Mucosa of stomach (tissue), 1 donor: Measurements from ENCODE around the gene COTL1.
"Not testable (repeated sequence)": the region's sequence is repeated elsewhere in the genome, so short reads cannot be mapped to it uniquely, and the experiment has no call there.

Experiments
- H3K27me3 ChIP-seq: one replicate; pipeline ENCODE4 v1.7.0; 2013; ENCODE audit warnings: mild to moderate bottlenecking, low read length; ENCODE audit not compliant: control insufficient read depth, insufficient read depth
- H3K36me3 ChIP-seq: one replicate; pipeline ENCODE4 v1.7.0; 2013; ENCODE audit warnings: low read length; ENCODE audit not compliant: control insufficient read depth, insufficient read depth
- H3K4me1 ChIP-seq: one replicate; pipeline ENCODE4 v1.7.0; 2013; ENCODE audit warnings: mild to moderate bottlenecking, low read length; ENCODE audit not compliant: control insufficient read depth, insufficient read depth
- H3K4me3 ChIP-seq: one replicate; pipeline ENCODE4 v1.7.0; 2013; ENCODE audit warnings: low read length
- H3K9ac ChIP-seq: one replicate; pipeline ENCODE4 v1.7.0; 2013; ENCODE audit warnings: mild to moderate bottlenecking, low read length, moderate library complexity
- H3K9me3 ChIP-seq: one replicate; pipeline ENCODE4 v1.7.0; 2013; ENCODE audit warnings: mild to moderate bottlenecking, low read length, moderate library complexity; ENCODE audit not compliant: control insufficient read depth
- donor health status: Pancreatic carcinoma.

The COTL1 gene

GRCh38 chr16:84520725-84521496, 97.0 kb downstream of the COTL1 start:
- Histone ChIP-seq H3K27me3 (no peaks in the 10 kb centered on the region), H3K4me3 (no peak overlapping the region), H3K4me1 (no peaks in the 10 kb centered on the region), H3K9me3 (no peaks in the 10 kb centered on the region), H3K36me3 (no peaks in the 10 kb centered on the region), H3K9ac (no peak overlapping the region)

- H3K9me3 ChIP-seq = no peaks in the 10 kb centered on the region
- H3K4me1 ChIP-seq = no peaks in the 10 kb centered on the region
- no peaks in the 10 kb centered on the region for H3K36me3 ChIP-seq
- H3K4me3 ChIP-seq = no peak overlapping the region
- H3K27me3 ChIP-seq = no peaks in the 10 kb centered on the region
- H3K9ac ChIP-seq = no peak overlapping the region
Observed at GRCh38 chr16:84519855-84520254, 98.0 kb downstream of the COTL1 start.

- Histone ChIP-seq H3K4me1 (no peaks in the 10 kb centered on the region), H3K4me3 (no peak overlapping the region), H3K36me3 (no peaks in the 10 kb centered on the region), H3K9ac (no peak overlapping the region), H3K9me3 (no peaks in the 10 kb centered on the region), H3K27me3 (no peaks in the 10 kb centered on the region)
Observed at GRCh38 chr16:84518804-84519341, 99.0 kb downstream of the COTL1 start.

- H3K27me3 ChIP-seq, H3K9me3 ChIP-seq, H3K9ac ChIP-seq, H3K36me3 ChIP-seq, H3K4me3 ChIP-seq, H3K4me1 ChIP-seq: not testable (repeated sequence)
Observed at GRCh38 chr16:84518220-84518619, 99.7 kb downstream of the COTL1 start.

GRCh38 chr16:84517366-84517765, 100.5 kb downstream of the COTL1 start:
- no peaks in the 10 kb centered on the region for H3K9me3 ChIP-seq
- no peak overlapping the region for H3K9ac ChIP-seq
- H3K27me3 ChIP-seq = no peaks in the 10 kb centered on the region
- H3K36me3 ChIP-seq = no peaks in the 10 kb centered on the region
- H3K4me1 ChIP-seq = no peaks in the 10 kb centered on the region
- no peak overlapping the region for H3K4me3 ChIP-seq
